ENCODE data around the gene VASH2. TPM values are rescaled to one million over a fixed set of nuclear protein-coding genes. Genes with fewer than 3 reads are reported as not detected.
A peak's percentile ranks its signal among the peaks of the same experiment; 100 is the strongest.

Gene VASH2
- total and polyA plus RNA-seq, 2 of the 8 experiments (the other 6 are each of a cell fraction or from before 2014, with no cell fraction given), result 44.0 to 187 TPM

DNA sequence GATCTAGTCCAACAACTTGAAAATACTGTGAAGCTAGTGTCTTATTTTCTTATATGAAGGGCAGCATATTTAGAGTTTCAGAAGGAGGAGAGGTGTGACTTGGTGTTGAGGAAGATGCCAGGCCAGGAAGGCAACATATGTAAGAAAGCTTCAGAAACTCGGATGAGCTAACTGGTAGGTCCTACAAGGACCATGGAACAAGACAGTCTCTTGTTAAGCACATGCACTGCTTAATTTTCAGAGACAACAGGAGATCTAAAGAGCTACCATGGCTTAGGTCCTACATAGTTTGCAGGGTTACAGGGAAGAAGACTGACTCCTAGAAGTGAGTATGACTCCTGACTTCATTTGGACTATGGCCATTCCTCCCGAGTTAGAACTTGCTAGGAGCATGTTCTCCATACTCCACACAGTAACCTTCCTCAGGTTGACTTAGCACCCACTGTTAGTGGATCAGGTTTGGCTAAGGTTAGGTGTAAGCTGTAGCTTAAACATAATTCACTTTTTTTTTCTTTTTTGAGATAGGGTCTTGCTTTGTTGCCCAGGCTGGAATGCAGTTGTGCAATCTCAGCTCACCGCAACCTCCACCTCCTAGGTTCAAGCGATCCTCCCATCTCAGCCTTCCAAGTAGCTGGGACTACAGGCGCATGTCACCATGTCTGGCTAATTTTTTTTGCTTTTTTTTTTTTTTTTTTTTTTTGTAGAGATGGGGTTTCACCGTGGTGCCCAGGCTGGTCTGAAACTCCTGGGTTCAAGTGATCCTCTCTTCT is 34.4 kb downstream of the VASH2 start:
- Histone ChIP-seq H2BK12ac (ENCODE audit: low read depth, low read length) (no peak overlapping the region), H2BK5ac (ENCODE audit: low read depth, low read length) (no peak overlapping the region), H3K23me2 (ENCODE audit: low read depth, low read length) (no peaks in the 10 kb centered on the region), H4K8ac (ENCODE audit: extremely low read depth, insufficient read depth, low read length) (no peak overlapping the region), H2BK120ac (replicated peaks; ENCODE audit: low read depth, low read length) (no peak overlapping the region), H2AFZ (ENCODE audit: low read length) (no peak overlapping the region), H3K56ac (replicated peaks; ENCODE audit: insufficient read length, low read depth, low read length) (no peak overlapping the region), H2BK15ac (ENCODE audit: low read length) (no peak overlapping the region), H3K79me1 (ENCODE audit: low read depth, low read length) (no peaks in the 10 kb centered on the region; the same call in 1 of the 2 replicates), H2AK5ac (ENCODE audit: low read depth, low read length) (no peak overlapping the region), H4K5ac (ENCODE audit: insufficient read length, low read depth, low read length) (no peak overlapping the region), H3K4me2 (ENCODE audit: insufficient read depth in 1 of 2, low read depth in 2 of 2, low read length in 2 of 2) (no peak overlapping the region), H4K91ac (replicated peaks; ENCODE audit: insufficient read length, low read length) (no peak overlapping the region), H3K36me3 (ENCODE audit: control insufficient read depth in 2 of 4, insufficient read depth in 4 of 4, low read length in 3 of 4) (peaks cover 26 to 83% (median 48%) of the 10 kb centered on the region in 4 experiments), H3K27ac (ENCODE audit: low read depth, low read length) (no peak overlapping the region), H4K20me1 (replicated peaks in 1 of 2; ENCODE audit: control insufficient read depth in 1 of 2, insufficient read depth in 2 of 2, low read length in 2 of 2) (peaks cover 0 to 10% of the 10 kb centered on the region in 2 experiments), H3K9me3 (ENCODE audit: insufficient read depth in 2 of 2, low read depth in 1 of 2, low read length in 1 of 2) (no peaks in the 10 kb centered on the region), H3K9ac (replicated peaks in 1 of 4; ENCODE audit: extremely low read depth in 1 of 4, low read depth in 3 of 4, low read length in 3 of 4) (no peak overlapping the region), H3K4me1 (replicated peaks in 1 of 4; ENCODE audit: control insufficient read depth in 3 of 4, insufficient read depth in 4 of 4, low read length in 3 of 4) (peaks cover 0 to 7% (median 0%) of the 10 kb centered on the region in 4 experiments; a peak in 6 of 7 replicates), H3K79me2 (ENCODE audit: control insufficient read depth in 1 of 2, insufficient read depth in 2 of 2, low read length in 2 of 2) (no peaks in the 10 kb centered on the region), H3K14ac (ENCODE audit: insufficient read length) (no peak overlapping the region), H2BK20ac (ENCODE audit: low read length) (no peak overlapping the region), H3K23ac (ENCODE audit: insufficient read length) (no peak overlapping the region), H3K4ac (replicated peaks; ENCODE audit: insufficient read length, low read depth, low read length) (no peak overlapping the region), H3K18ac (ENCODE audit: extremely low read depth, low read length) (no peak overlapping the region), H3K27me3 (replicated peaks in 1 of 4; ENCODE audit: control insufficient read depth in 3 of 4, extremely low read depth in 1 of 4, insufficient read depth in 3 of 4, low read length in 3 of 4) (no peaks in the 10 kb centered on the region), H3K4me3 (ENCODE audit: extremely low read depth in 1 of 4, insufficient read depth in 2 of 4, low read depth in 3 of 4, low read length in 4 of 4) (no peak overlapping the region)
- FAIRE-seq (no peak), DNase-seq (ENCODE audit: low read depth in 1 of 2, low spot score in 2 of 2) (peak in 1 of 2 experiments; percentile 38)
- WGBS, 2 experiments (ENCODE audit: extremely low coverage in 1 of 2, insufficient coverage in 1 of 2, insufficient read length in 1 of 2, insufficient replicate concordance in 2 of 2, low coverage in 1 of 2, low lambda C conversion rate in 2 of 2, missing lambda C conversion rate in 1 of 2), result 97% methylated on average over 3 of the region's 6 CpGs; no CpG with 5 or more reads in 1 of the 2 experiments
- TF ChIP-seq CEBPB (IDR thresholded peaks at IDR 0.05; ENCODE audit: low read depth, low read length) (0 out of 2 replicates have a peak, but pooled peaks have one; percentile 36), POLR2A (IDR thresholded peaks at IDR 0.05; ENCODE audit: control extremely low read depth in 1 of 2, low read depth in 2 of 2, low read length in 2 of 2) (peak in 1 of 2 experiments; percentile 77; a peak in 2 of 3 replicates), CHD1 (IDR thresholded peaks at IDR 0.05; ENCODE audit: low read depth, low read length) (no peak)
- ChIA-PET CTCF (ENCODE audit: partially characterized antibody) (interaction anchor here (0.6 to 4.1 kb wide), 7 partner anchors 12 to 847 kb away, joined by 3 to 40 read pairs (median 4); no protein-coding TSS in a partner anchor), POLR2A (ENCODE audit: partially characterized antibody) (interaction anchor here (0.6 to 5.2 kb wide), 10 partner anchors 9 to 75 kb away, joined by 3 to 57 read pairs (median 4); no protein-coding TSS in a partner anchor)
